ENCODE results near the gene OR6F1. TPM values are rescaled to one million over a fixed set of nuclear protein-coding genes. Genes with fewer than 3 reads are reported as not detected.

OR6F1 gene
- total and polyA plus RNA-seq, 10 of the 15 experiments (the other 5 are each of a cell fraction or from before 2014, with no cell fraction given) = not detected

DNA sequence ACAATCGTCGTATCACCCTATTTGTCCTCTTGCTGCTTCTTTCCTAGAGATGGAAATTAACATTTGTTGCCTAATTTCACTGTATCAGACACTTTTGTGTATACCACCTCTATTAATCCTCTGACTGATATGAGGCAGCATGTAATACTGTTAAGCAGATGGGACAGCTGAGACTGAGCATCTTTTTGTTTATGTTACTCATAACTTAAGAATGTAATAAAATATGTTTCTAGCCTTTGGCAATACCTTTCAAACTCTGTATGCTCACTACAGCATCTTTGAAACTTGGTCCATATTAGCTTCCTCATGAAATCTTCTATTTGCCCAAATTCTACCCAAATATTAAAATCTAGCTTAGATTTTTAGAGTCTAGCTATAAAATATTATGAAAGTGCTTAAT is 24.3 kb upstream of the OR6F1 start:
- Histone ChIP-seq H4K20me1 (ENCODE audit: control insufficient read depth, insufficient read depth) (no peaks in the 10 kb centered on the region), H3K9ac (ENCODE audit: control insufficient read depth, insufficient read depth, low read length) (no peak overlapping the region), H3K9me3 (replicated peaks; ENCODE audit: control insufficient read depth, insufficient read depth, low read length) (no peaks in the 10 kb centered on the region), H3K4me3 (no peak overlapping the region), H3K36me3 (ENCODE audit: control insufficient read depth in 2 of 2, insufficient read depth in 2 of 2, low read length in 1 of 2) (no peaks in the 10 kb centered on the region), H3K79me2 (ENCODE audit: control insufficient read depth, insufficient read depth, low read length) (no peaks in the 10 kb centered on the region), H3K27me3 (replicated peaks in 1 of 2; ENCODE audit: control insufficient read depth in 2 of 2, insufficient read depth in 2 of 2, low read length in 1 of 2) (no peaks in the 10 kb centered on the region), H3K27ac (ENCODE audit: control insufficient read depth, insufficient read depth) (no peak overlapping the region), H2AFZ (ENCODE audit: control insufficient read depth, low read depth, low read length) (no peak overlapping the region), H3K4me1 (ENCODE audit: control insufficient read depth, insufficient read depth, low read length) (no peaks in the 10 kb centered on the region), H3K4me2 (ENCODE audit: control insufficient read depth, insufficient read depth) (no peak overlapping the region)
- TF ChIP-seq YBX1 (IDR thresholded peaks at IDR 0.05) (no peak), CBFB (IDR thresholded peaks at IDR 0.05; ENCODE audit: low read depth) (no peak), MTA3 (IDR thresholded peaks at IDR 0.05; ENCODE audit: borderline replicate concordance, low read length) (no peak), MEF2A (IDR thresholded peaks at IDR 0.05; ENCODE audit: insufficient read depth, low read depth, low read length) (no peak), ASH2L (IDR thresholded peaks at IDR 0.05; ENCODE audit: borderline replicate concordance, low read depth) (no peak), NRF1 (conservative IDR thresholded peaks at IDR 0.05; ENCODE audit: low read depth, low read length) (no peak), POU2F2 (IDR thresholded peaks at IDR 0.05; ENCODE audit: borderline replicate concordance, low read depth, low read length) (no peak)
- TF ChIP-seq, protein P1, sequence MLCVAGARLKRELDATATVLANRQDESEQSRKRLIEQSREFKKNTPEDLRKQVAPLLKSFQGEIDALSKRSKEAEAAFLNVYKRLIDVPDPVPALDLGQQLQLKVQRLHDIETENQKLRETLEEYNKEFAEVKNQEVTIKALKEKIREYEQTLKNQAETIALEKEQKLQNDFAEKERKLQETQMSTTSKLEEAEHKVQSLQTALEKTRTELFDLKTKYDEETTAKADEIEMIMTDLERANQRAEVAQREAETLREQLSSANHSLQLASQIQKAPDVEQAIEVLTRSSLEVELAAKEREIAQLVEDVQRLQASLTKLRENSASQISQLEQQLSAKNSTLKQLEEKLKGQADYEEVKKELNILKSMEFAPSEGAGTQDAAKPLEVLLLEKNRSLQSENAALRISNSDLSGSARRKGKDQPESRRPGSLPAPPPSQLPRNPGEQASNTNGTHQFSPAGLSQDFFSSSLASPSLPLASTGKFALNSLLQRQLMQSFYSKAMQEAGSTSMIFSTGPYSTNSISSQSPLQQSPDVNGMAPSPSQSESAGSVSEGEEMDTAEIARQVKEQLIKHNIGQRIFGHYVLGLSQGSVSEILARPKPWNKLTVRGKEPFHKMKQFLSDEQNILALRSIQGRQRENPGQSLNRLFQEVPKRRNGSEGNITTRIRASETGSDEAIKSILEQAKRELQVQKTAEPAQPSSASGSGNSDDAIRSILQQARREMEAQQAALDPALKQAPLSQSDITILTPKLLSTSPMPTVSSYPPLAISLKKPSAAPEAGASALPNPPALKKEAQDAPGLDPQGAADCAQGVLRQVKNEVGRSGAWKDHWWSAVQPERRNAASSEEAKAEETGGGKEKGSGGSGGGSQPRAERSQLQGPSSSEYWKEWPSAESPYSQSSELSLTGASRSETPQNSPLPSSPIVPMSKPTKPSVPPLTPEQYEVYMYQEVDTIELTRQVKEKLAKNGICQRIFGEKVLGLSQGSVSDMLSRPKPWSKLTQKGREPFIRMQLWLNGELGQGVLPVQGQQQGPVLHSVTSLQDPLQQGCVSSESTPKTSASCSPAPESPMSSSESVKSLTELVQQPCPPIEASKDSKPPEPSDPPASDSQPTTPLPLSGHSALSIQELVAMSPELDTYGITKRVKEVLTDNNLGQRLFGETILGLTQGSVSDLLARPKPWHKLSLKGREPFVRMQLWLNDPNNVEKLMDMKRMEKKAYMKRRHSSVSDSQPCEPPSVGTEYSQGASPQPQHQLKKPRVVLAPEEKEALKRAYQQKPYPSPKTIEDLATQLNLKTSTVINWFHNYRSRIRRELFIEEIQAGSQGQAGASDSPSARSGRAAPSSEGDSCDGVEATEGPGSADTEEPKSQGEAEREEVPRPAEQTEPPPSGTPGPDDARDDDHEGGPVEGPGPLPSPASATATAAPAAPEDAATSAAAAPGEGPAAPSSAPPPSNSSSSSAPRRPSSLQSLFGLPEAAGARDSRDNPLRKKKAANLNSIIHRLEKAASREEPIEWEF (IDR thresholded peaks at IDR 0.05; ENCODE audit: insufficient replicate concordance, low read depth, low read length) = no peak
- TF ChIP-seq, protein P2, sequence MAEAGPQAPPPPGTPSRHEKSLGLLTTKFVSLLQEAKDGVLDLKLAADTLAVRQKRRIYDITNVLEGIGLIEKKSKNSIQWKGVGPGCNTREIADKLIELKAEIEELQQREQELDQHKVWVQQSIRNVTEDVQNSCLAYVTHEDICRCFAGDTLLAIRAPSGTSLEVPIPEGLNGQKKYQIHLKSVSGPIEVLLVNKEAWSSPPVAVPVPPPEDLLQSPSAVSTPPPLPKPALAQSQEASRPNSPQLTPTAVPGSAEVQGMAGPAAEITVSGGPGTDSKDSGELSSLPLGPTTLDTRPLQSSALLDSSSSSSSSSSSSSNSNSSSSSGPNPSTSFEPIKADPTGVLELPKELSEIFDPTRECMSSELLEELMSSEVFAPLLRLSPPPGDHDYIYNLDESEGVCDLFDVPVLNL (IDR thresholded peaks at IDR 0.05; ENCODE audit: low read depth, low read length) = no peak
- WGBS (ENCODE audit: insufficient coverage, insufficient replicate concordance, low lambda C conversion rate, missing lambda C conversion rate) = 27% methylated on average over 2 of the region's 2 CpGs
- DNase-seq (ENCODE audit: low read depth, low spot score) (no peak), FAIRE-seq (no peak), ATAC-seq (no peak)
- intact Hi-C loops (cut with micrococcal nuclease; ENCODE audit: unreplicated experiment) = no loop called here
- POLR2A ChIA-PET = no interaction called here
- CTCF ChIA-PET = no interaction called here
- BruUV-seq (replicated peaks) = no TSS peak
- SMC1A ChIA-PET (ENCODE audit: uncharacterized antibody, unreplicated experiment) = no interaction called here
- RAD21 ChIA-PET (ENCODE audit: unreplicated experiment) = no interaction called here
- in situ Hi-C loops (cut with MboI) = no loop called here

All from GM12878 (cell line).